Astrocyte of the spinal cord (primary cell): ENCODE data around the gene LOXHD1.

Experiments
- DNase-seq: peaks from one replicate; pipeline ENCODE4 v3.0.0; 2011; ENCODE audit warnings: low read depth, low spot score
- H3K4me3 ChIP-seq: 2 replicates; pipeline ENCODE4 v1.5.1; 2011; ENCODE audit warnings: low read depth, mild to moderate bottlenecking, low read length, moderate library complexity
- CTCF ChIP-seq: IDR thresholded peaks from 2 replicates; pipeline ENCODE4 v1.5.1; 2012; ENCODE audit warnings: low read depth, mild to moderate bottlenecking, low read length, inconsistent platforms
- in situ Hi-C: cut with HindIII; loops from 2 replicates; pipeline ENCODE4 v1.10.0; 2017; ENCODE audit warnings: low sequenced_read_pairs

The LOXHD1 gene

GRCh38 chr18:46588971-46589660 is 67.9 kb downstream of the LOXHD1 start:
- in situ Hi-C loops = no loop called here
- no peak overlapping the region for H3K4me3 ChIP-seq
- TF ChIP-seq CTCF = no peak
- DNase-seq = no peak

- TF ChIP-seq CTCF = no peak
- DNase-seq = no peak
- no peak overlapping the region for H3K4me3 ChIP-seq
- in situ Hi-C loops = no loop called here
These were observed 69.4 kb downstream of the LOXHD1 start for GRCh38 chr18:46587600-46587999.

GRCh38 chr18:46583711-46584110 is 73.3 kb downstream of the LOXHD1 start:
- TF ChIP-seq CTCF = no peak
- H3K4me3 ChIP-seq = no peak overlapping the region
- in situ Hi-C loops = no loop called here
- no peak for DNase-seq

GRCh38 chr18:46581648-46582047 is 75.4 kb downstream of the LOXHD1 start:
- no peak for DNase-seq
- in situ Hi-C loops = no loop called here
- no peak overlapping the region for H3K4me3 ChIP-seq
- TF ChIP-seq CTCF = no peak

- no peak overlapping the region for H3K4me3 ChIP-seq
- DNase-seq = no peak
- in situ Hi-C loops = no loop called here
- TF ChIP-seq CTCF = no peak
These were observed 78.0 kb downstream of the LOXHD1 start for GRCh38 chr18:46578987-46579386.

- no peak for DNase-seq
- H3K4me3 ChIP-seq = no peak overlapping the region
- no peak for TF ChIP-seq CTCF
- in situ Hi-C loops = no loop called here
These were observed 79.5 kb downstream of the LOXHD1 start for GRCh38 chr18:46577546-46577945.

GRCh38 chr18:46575851-46576250 is 81.2 kb downstream of the LOXHD1 start:
- H3K4me3 ChIP-seq = no peak overlapping the region
- no peak for DNase-seq
- in situ Hi-C loops = no loop called here
- no peak for TF ChIP-seq CTCF
